ENCODE results near the gene KIAA1671.

KIAA1671 gene

GRCh38 chr22:25045159-25045558 is 92.6 kb downstream of the KIAA1671 start:
- no peak for DNase-seq (ENCODE audit: low read depth in 2 of 2)

DNA sequence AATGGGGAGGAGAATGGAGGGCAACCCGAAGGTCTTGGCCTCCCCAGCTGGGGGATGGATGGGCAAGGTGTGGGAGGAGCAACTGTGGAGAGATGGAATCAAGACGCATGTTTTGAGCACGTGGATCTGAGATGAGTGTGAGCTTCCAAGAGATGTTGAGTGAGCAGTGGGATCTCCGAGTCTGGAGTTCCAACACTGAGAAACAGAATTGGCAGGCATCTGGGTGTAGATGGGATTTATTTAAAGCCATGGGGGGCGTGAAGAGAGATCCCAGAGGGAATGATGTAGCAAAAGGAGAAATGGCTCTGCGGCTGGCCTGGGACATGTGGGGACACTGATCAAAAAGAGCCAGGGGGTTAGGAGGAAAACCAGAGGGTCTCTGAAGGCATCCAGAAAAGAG is 95.6 kb downstream of the KIAA1671 start:
- DNase-seq (ENCODE audit: low read depth in 2 of 2), result no peak

DNA sequence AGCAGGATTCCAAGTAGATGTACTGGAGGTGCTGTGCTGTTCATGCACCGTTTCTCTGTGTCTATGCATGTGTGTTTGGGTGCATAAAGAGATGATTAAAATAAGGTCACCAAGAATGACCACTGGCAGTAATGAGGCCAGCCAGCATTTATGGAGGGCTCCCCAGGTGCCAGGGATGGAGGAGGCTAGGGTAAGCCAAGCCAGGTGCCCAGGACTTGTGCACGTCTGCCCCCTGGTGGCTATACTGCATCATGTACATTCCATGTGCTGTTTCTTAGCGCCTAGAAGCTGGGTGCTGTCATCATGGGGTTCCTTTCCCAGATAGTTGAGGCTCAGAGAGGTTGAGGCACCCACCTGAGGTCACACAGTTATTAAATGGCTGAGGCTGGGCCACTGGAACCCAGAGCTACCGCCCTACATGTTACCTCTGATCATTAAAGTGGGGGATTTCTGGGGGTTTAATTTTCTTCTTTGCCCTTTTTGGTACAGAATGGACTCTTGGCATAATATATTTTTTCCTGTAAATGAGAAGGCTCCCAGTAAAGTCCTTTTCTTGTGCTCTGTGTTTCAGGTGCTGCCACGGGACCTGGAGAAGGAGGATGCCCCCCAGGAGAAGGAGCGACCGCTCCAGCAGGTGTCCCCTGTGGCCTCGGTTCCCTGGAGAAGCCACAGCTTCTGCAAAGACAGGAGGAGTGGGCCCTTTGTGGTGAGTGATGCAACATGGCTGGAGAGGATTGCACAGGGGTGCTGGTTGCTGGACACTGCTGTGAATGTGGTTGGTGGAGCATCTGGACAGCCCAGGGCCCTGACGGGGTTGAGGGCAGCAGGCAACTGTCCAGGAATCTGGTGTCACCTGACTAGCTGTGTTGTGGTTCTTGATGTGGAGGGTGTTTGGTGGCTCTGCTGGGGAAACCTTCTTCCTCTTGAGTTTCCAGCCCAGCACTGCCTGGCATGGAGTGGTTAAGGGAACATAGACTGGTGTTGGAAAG is 96.4 kb downstream of the KIAA1671 start:
- DNase-seq (ENCODE audit: low read depth in 2 of 2), result peak in 1 of 2 donors; percentile 47

GRCh38 chr22:25049770-25050169 is 97.3 kb downstream of the KIAA1671 start:
- no peak for DNase-seq (ENCODE audit: low read depth in 2 of 2)

GRCh38 chr22:25050566-25050965 is 98.0 kb downstream of the KIAA1671 start:
- DNase-seq (ENCODE audit: low read depth in 2 of 2), result no peak

DNA sequence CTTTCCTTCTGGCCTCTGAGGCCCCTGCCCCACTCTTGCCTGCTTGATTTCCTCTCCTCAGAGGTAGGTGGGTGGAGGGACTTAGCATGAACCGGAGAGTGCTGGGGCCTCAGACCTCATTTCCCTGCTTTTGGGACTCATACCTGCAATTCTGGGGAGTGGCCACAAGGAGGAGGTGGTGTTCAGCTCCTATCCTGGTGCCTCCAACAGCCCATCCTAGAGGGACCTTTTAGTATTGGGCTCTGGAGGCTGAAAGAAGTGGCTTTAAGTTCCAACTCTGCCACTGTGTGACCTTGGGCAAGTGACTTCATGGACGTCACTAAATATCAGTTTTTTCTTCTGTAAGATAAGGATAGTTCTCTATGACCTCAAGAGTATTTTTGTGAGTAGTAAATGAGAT is 98.6 kb downstream of the KIAA1671 start:
- no peak for DNase-seq (ENCODE audit: low read depth in 2 of 2)

DNA sequence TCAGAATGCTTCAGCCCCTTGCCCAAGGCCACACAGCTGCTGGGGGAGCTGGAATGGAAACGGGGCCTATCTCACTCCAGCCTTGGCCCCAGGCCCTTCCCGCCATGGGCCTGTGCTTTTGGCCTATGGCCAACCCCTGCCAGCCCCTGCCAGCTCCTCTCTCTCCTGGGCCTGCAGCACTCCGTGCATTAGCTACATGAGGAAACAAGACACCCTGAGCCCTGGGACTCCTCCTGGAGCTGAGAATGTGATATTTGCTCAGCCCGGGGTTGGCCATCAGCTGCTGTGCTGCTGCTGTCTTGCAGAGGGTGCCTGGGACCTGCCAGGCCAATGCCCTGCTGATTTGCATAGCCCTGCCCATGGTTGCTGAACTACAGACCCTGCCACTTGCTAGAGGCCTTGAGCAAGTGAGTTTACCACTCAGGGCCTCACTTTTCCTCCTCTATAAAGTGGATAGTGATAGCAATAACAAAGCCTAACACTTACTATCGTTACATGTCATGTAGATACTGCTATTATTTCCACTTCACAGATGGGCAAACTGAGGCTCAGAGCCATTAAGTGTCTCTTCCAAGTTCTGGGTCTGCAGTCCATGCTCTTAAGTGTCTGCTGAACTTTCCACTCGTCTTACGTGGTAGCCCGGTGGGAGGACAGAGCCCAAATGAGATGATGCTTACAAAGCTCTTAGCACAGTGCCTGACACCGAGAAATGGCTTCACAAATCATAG is 99.6 kb downstream of the KIAA1671 start:
- DNase-seq (ENCODE audit: low read depth in 2 of 2), result no peak

GRCh38 chr22:25053153-25053805 is 100.8 kb downstream of the KIAA1671 start:
- DNase-seq (ENCODE audit: low read depth in 2 of 2), result no peak

GRCh38 chr22:25054943-25055511 is 102.5 kb downstream of the KIAA1671 start:
- DNase-seq (ENCODE audit: low read depth in 2 of 2), result no peak

- DNase-seq (ENCODE audit: low read depth in 2 of 2), result peak; percentile 44 to 50
Measured at GRCh38 chr22:25057013-25057881, 104.7 kb downstream of the KIAA1671 start.

GRCh38 chr22:25059438-25059837 is 106.9 kb downstream of the KIAA1671 start:
- DNase-seq (ENCODE audit: low read depth in 2 of 2), result no peak

- no peak for DNase-seq (ENCODE audit: low read depth in 2 of 2)
Measured at GRCh38 chr22:25060522-25061071, 108.1 kb downstream of the KIAA1671 start.

DNA sequence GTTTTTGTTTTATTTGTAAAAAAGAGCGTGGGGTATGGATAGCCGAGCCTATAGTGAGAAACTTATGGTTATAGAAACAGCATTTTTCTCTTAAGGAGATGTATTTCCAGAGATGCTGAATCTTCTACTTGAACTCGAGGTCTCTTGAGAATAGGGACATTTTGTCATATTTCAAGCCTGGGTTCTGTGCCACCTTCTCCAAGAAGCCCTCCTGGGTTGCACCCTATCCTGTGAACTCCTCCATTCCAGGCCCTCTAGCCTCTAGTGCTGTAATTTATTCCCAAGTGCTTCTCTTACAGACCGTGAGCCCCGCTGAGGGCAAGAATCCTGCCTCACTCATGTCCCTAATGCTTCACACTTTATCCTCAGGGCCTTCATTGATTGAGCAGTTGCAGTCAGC is 108.6 kb downstream of the KIAA1671 start:
- no peak for DNase-seq (ENCODE audit: low read depth in 2 of 2)

- no peak for DNase-seq (ENCODE audit: low read depth in 2 of 2)
Measured at GRCh38 chr22:25061605-25062376, 109.3 kb downstream of the KIAA1671 start.

GRCh38 chr22:25062386-25063085 is 110.0 kb downstream of the KIAA1671 start:
- DNase-seq (ENCODE audit: low read depth in 2 of 2), result peak; percentile 39 to 50

GRCh38 chr22:25064894-25065560 is 112.5 kb downstream of the KIAA1671 start:
- DNase-seq (ENCODE audit: low read depth in 2 of 2), result no peak

GRCh38 chr22:25066861-25067435 is 114.4 kb downstream of the KIAA1671 start:
- no peak for DNase-seq (ENCODE audit: low read depth in 2 of 2)

DNA sequence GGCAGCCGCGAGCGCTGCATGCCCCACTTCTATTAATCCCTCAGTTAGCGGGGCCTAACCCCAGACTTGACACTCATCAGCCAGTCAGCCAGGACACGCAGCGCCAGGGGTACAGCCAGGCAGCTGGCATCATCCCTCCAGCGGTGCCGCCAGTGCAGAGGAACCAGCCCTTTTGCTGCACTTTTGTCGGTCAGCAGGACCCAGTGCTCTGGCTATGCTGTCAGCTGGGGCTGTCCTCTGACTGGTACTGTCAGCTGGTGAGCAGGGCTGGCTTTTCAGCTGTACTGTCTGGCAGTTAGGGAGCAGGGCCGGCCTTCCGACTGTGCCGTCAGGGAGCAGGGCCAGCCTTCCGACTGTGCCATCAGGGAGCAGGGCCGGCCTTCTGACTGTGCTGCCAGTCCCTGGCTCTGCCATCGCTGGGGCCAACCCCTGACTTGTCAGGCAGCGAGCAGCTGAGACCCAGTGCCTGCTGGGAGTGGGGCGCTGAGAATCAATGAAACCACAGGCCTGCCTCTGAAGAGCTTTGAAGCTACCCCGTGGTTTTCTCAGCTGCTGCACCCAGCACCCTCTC is 115.4 kb downstream of the KIAA1671 start:
- DNase-seq (ENCODE audit: low read depth in 2 of 2), result peak; percentile 52 to 57
